ENCODE results near the gene GNAO1.

DNA sequence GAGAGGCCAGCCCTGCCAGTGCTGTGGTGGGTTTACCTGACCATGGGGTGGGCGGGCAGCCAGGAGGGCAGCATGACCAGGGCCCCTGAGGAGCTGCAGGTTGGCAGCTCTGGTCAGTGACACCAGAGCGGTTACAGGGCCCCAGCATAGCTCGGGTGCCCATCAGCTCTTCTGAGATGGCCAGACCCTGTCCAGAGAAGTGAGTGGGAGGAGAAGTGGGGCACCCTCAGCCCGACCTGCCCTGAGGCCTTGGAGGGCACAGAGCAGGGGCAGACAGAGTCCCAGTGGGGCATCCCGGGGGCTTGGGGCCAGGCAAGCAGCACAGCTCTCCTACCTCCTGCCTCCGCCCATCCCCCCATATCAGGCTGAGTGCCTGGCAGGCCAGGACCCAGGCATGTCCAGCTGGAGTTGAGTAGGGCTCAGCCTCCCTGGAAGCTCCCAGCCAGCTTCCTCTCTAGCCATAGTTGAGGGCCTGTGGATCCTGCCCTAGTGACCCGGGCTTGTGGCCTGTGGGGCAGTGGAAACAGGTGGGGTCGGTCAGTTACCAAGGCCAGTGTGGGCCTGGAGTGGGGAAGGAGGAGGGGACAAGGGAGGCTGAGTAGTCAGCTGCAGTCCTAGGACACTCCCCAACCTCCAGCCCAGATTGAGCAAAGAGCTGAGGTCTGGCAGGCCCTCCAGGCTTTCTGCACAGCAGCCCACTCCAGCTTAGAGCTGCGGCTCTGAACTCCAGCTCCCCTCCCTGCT, 150.5 kb downstream of the GNAO1 start:
- TF ChIP-seq FOXM1 (IDR thresholded peaks at IDR 0.05; ENCODE audit: borderline replicate concordance) = no peak
- TF ChIP-seq BHLHE40 (IDR thresholded peaks at IDR 0.05; ENCODE audit: borderline replicate concordance) = no peak
- TF ChIP-seq SUZ12 (IDR thresholded peaks at IDR 0.05) = no peak
- no peak for TF ChIP-seq ARNT (IDR thresholded peaks at IDR 0.05)
- no peak for TF ChIP-seq FOXA1 (IDR thresholded peaks at IDR 0.05)
- no peak for TF ChIP-seq SP1 (IDR thresholded peaks at IDR 0.05)
- no peak for TF ChIP-seq HDGF (IDR thresholded peaks at IDR 0.05; ENCODE audit: borderline replicate concordance)
- TF ChIP-seq L3MBTL2 (conservative IDR thresholded peaks at IDR 0.05) = no peak
- TF ChIP-seq FOXK2 (IDR thresholded peaks at IDR 0.05) = no peak
- TF ChIP-seq TARDBP (IDR thresholded peaks at IDR 0.05) = no peak
- TF ChIP-seq ELF4 (IDR thresholded peaks at IDR 0.05) = no peak
- no peak for TF ChIP-seq CTBP1 (IDR thresholded peaks at IDR 0.05; ENCODE audit: borderline replicate concordance)
- TF ChIP-seq LEF1 (IDR thresholded peaks at IDR 0.05; ENCODE audit: borderline replicate concordance) = no peak
